Activated effector memory CD4-positive, alpha-beta T cell treated with Interleukin-2 at 50 U/mL for 16 hours (primary cell): ENCODE results near the gene ARHGEF2.
"Not testable (repeated sequence)": the region's sequence is repeated elsewhere in the genome, so short reads cannot be mapped to it uniquely, and the experiment has no call there.

ENCODE experiments used
- DNase-seq: peaks from one replicate; pipeline ENCODE4 v3.0.0-alpha.2; 2020

Gene ARHGEF2

GRCh38 chr1:155989242-155990004 lies 11.1 kb upstream of the ARHGEF2 start:
- DNase-seq = peak; percentile 69

- DNase-seq = not testable (repeated sequence)
These were observed 6.7 kb upstream of the ARHGEF2 start for GRCh38 chr1:155984903-155985645.

DNA sequence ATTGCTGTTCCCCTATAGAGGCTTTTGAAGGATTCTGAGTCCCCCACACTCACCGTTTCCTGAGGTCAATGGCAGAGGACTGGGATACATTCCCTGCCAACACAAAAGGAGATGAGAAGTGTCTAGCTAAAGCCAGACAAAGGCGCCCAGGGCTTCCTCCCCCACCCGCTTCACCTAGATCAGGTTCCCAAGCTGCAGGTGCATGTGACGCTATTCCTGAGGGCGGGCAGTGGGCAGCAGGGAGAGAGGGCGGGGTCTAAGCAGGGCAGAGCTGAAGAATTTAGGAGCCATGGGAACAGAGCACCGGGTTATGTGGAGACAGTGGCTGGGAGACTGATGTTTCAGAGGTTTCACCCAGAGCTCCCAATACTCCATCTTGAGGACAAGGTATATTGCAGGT lies 6.0 kb upstream of the ARHGEF2 start:
- no peak for DNase-seq

DNA sequence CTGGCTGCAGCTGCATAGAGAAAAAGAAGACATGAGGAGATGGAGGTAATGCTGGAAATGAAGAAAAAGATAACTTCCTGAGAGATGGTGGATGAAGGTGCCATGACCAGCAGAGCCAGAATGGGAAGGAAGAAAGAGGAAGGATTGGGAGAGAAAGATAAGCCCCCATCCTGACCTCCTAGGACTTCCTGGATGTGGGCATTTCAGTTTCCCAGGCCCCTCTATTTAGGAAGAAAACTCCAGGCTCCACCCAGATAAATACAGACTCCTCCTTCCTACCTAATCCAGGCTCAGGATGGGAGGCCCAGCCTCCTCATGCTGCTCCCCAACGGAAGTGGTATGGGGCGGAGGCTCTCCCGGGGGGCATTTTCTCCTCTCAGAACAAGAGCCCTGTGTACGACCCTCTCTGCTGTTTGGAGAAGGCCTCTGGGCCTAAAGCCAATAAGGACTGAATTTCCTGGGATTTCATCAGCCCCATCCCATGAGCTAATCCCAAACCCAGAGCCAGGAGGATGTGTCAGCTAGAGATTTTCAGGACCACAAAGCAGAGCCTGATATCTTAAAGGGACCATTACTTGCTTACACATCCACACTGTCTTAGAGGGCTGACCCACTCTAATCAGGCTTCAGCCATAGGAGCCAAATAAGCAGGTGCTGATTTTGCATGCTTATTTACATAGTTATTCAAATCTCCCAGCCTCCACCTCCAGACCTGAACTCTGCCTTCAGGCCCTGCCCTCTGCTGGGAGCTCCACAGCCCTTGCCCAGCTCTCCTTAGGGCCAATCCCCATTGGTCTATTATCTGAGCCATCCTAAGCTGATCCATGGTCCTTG lies 5.1 kb upstream of the ARHGEF2 start:
- no peak for DNase-seq

GRCh38 chr1:155982106-155982505 lies 3.8 kb upstream of the ARHGEF2 start:
- no peak for DNase-seq

DNA sequence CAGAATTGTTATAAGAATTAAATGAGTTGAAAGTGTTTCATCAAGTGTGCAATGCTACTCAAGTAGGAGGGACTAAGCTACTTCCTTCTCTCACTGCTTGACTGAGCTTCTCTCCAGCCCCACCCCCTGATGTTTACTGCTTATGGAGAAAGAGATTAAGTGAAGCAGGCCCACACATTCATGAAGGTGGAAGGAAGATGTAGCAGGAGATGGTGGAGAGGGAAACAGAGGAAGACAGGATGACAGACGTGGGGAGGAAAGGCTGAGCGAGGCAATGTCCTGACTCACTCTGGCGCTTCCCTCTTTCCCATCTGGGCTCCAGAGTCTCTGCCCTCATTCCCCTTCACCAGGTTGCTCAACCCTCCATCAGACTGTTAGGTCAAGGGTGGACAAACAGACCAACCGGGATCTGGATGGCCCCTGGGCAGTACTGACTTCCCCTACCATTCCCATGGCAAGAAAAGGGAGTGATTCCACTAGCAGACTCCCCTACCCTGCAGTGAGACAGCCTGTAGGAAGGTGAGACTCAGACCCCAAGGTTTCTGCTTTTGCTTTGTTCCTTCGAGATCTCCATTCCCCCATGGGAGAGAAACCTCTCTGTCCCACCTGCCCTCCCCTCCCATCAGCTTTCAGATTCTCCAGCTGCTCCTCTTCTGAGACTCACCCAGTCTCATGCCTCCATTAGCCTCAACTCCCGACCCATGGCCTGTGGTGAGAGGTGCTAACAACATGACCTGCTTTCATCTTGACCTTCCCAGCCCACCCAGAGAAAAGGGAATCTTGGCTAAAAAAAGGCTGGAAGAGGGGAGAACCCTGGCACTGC lies 3.1 kb upstream of the ARHGEF2 start:
- peak; percentile 31 for DNase-seq

GRCh38 chr1:155979597-155980343 lies 1.4 kb upstream of the ARHGEF2 start:
- DNase-seq = no peak

GRCh38 chr1:155978973-155979429 lies 654 bp upstream of the ARHGEF2 start:
- no peak for DNase-seq

- peak; percentile 12 for DNase-seq
These were observed 540 bp downstream of the ARHGEF2 start for GRCh38 chr1:155977690-155978324.

GRCh38 chr1:155976913-155977689 lies 1.2 kb downstream of the ARHGEF2 start:
- DNase-seq = no peak

GRCh38 chr1:155976062-155976912 lies 2.1 kb downstream of the ARHGEF2 start:
- DNase-seq = peak; percentile 65

GRCh38 chr1:155975375-155976061 lies 2.8 kb downstream of the ARHGEF2 start:
- DNase-seq = no peak

DNA sequence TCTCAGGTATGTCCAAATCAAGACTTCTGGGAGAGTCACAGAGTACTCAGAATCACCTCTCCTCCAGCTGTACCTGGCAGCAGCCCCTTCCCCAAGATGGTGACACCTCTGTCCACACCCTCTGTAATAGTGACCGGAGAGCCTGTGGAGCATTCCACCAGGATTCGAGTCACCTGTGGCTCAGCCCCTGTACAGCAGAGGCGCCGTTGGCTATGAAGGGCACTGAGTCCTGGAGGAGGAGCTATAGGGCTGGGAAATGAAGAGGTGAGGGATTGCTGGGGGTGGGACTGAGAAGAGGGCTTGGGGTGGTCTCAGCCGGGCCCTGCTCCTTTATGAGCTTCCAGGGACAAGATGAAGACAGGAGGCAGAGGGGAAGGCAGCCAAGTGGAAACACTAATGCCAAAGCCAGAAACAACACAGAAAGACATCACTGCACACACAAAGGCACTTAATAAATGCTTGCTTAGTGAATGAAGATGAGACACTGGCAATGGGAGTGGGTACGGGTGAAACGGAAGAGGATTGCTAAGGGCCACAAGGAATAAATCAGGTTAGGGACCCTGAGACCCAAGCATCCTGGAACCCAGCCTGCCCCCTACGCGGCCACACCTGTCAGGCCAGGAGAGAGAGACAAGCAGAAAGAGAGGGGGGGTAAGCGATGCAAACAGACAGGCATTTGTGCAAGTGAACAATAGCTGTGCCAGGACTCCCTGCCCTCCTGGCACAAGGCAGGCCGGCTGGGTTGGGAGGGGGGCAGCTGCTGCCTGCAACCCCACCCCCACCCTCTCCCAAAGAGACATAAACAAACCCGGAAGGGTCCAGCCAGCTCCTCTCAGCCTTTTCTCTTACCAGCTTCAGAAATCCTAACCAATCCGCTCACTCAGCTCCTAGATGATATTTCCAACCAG lies 3.9 kb downstream of the ARHGEF2 start:
- no peak for DNase-seq

DNA sequence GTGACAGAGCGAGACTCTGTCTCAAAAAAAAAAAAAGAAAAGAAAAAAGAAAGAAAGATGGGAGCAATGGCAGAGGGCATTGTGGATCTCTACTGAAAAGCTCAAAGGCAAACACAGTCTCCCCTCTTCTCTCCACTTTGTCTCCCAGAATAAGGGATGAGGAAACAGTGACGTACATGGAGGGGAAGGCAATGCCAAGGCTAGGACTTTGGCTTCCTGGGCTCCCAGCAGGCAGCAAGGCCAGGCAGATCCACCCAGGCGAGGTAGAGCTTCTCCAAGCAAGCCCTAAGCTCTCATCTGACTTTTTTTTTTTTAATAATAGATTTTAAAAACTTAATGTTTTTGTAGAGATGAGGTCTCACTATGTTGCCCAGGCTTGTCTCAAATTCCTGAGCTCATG lies 4.6 kb downstream of the ARHGEF2 start:
- DNase-seq = no peak

DNA sequence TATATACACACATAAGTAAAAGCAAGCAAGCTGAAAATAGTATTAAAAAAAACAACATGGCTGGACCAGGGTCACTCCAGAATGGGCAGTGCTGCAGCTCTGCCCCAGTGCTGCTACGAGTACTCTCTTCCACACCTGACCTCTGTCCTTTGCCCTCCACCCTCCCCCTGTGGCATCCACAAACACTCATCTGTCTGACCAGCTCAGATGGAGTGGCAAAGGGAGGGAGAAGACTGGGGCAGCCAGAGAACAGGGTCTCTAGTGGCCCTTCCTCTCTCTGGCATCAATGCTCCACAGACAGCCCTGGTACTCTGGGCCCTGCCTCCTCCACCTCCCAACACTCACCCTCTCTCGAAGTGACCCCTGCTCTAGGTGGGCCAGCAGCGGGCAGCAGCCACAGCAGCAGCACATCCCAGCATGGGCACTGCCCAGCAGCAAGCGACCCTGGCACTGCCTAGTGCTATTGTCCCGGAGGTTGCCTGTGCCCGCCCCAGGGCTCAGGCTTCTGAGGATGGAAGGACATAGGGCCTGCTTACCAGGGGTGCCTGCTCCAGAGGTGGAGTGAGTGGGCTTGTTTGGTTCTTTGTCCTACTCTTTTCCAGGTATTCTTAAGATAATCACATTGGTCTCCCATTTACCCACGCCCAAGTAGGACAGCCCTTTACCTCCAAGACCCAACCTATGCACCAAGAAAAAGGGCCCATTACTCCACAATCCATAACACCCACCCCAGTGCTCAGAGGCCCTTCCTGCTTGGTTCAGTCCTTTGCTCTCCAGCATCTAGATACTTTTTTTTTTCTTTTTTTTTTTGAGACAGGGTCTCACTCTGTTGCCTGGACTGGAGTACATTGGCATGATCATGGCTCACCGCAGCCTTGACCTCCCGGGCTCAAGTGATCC lies 6.2 kb downstream of the ARHGEF2 start:
- no peak for DNase-seq

GRCh38 chr1:155970531-155971167 lies 7.7 kb downstream of the ARHGEF2 start:
- no peak for DNase-seq
